ENCODE results near the gene KLF13.

KLF13 gene

DNA sequence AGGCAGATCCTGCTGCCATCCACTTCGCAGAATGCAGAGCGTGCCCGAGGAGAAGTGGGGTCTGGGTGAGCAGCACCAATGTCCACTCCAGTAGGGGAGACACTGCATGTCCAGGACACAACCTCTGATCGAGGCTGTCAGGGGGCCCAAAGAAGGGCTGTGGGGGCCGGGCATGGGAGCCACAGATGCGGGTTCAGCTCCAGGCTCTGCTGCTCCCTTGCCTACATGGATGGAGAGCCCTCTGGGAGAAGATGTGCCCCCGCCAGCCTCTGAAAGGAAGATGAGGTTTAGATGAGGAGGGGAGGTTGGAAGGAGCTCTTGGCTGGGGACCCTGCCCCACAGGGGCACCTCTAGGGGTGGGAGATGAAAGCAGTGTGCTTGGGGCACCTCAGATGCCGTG lies 75.4 kb downstream of the KLF13 start:
- no peak for DNase-seq
- in situ Hi-C loops (cut with HindIII; ENCODE audit: low pct_ligation_motif_present, low pct_unique_long_range_greater_than_20kb, low sequenced_read_pairs) = no loop called here

DNA sequence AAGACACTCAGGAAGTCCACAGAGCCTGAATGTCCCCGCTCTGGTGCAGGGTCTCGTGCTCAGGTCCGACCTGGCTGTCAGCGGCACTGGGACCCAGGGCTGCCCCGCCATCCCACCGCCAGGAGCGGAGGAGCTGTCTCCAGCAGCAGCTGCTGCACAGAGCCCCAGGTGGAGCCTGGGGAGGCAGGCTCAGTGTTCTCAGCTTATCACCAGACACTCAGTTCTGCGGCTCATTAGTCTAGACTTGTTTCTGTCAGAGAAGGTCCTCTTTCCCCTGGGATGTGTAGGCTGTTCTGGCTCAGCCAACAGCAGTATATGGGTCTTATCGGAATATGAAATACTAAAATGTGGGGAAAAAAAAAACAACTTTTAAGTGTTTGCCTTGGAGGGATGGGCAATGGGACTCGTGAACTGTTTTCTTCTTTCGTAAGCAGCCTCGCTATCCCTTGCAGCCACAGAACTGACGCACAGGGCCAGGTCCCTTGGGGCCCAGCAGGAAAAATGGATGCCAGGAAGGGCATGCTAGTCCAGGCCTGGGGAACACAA lies 75.9 kb downstream of the KLF13 start:
- no peak for DNase-seq
- in situ Hi-C loops (cut with HindIII; ENCODE audit: low pct_ligation_motif_present, low pct_unique_long_range_greater_than_20kb, low sequenced_read_pairs) = no loop called here

DNA sequence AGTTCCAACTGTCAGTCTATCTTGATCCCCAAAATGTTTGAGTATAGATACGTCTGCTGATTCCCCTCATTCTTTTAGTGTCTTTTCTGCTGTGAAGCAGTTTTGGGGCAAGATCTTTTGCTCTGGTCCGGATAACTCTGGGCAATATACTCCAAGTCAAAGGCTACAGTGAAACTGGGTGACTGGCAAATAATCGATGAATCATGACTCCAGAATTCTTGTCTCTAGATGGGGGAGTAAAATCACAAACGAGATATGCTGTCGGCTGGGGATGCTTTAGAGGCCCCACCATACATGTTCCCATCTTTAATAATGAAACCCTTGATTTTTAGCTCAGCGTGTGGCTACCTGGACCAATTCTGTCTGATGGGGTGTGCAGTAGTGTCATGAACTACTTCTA lies 76.5 kb downstream of the KLF13 start:
- DNase-seq = no peak
- in situ Hi-C loops (cut with HindIII; ENCODE audit: low pct_ligation_motif_present, low pct_unique_long_range_greater_than_20kb, low sequenced_read_pairs) = no loop called here

DNA sequence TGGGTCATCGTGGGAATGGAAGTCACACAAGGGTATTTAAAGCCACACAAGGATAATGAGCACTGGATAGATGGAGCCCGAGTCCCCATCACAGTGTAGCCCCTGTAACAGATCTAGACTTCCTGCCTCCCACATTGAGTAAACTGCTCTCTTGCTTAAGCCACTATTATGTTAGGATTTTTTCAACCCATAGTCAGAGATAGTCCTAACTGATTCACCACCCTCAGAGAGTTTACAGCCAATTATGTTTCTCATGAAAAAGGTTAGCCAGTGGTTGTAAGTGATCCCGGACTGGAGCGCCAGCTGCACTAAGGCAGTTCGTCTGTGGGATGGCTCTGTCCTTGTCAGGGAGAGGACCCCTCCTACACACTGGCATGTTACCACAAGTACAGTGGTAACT lies 77.0 kb downstream of the KLF13 start:
- in situ Hi-C loops (cut with HindIII; ENCODE audit: low pct_ligation_motif_present, low pct_unique_long_range_greater_than_20kb, low sequenced_read_pairs) = no loop called here
- no peak for DNase-seq

DNA sequence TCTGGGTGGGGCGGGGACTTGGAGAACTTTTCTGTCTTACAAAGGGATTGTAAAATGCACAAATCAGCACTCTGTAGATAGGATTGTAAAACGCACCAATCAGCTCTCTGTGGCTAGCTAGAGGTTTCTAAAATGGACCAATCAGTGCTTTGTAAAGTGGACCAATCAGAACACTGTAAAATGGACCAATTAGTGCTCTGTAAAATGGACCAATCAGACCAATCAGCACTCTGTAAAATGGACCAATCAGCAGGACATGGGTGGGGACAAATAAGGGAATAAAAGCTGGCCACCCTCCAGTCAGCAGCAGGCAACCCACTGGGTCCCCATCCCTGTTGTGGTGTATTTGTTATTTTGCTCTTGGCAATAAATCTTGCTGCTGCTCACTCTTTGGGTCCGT lies 77.7 kb downstream of the KLF13 start:
- in situ Hi-C loops (cut with HindIII; ENCODE audit: low pct_ligation_motif_present, low pct_unique_long_range_greater_than_20kb, low sequenced_read_pairs) = no loop called here
- DNase-seq = no peak

DNA sequence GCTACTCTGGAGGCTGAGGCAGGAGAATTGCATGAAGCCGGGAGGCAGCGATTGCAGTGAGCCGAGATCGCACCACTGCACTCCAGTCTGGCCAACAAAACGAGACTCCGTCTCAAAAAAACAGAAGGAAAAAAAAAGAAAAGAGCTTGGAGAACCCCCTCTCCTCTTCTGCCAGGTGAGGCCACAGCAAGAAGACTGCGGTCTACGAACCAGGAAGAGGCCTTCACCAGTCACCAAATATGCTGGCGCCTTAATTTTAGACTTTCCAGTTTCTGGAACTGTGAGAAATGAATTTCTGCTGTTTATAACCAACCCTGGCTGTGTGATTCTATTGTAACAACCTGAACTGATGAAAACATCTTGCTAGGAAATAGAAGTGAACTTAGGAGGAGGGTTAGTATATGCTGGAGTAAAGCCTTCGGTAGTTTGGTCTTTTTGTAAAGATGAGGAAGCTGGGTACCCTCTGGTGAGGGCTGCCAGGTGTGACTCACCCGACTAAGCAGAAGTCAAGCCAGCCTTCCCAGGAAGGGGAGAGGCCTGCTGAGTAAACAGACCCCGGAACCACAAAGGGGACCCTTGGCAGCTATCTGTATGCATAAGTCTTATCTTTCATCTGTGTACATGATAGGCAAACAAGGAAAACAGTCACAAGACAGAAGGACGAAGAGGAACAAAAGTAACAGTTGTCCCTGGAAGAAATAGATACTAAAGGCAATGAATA lies 78.7 kb downstream of the KLF13 start:
- in situ Hi-C loops (cut with HindIII; ENCODE audit: low pct_ligation_motif_present, low pct_unique_long_range_greater_than_20kb, low sequenced_read_pairs) = no loop called here
- no peak for DNase-seq

DNA sequence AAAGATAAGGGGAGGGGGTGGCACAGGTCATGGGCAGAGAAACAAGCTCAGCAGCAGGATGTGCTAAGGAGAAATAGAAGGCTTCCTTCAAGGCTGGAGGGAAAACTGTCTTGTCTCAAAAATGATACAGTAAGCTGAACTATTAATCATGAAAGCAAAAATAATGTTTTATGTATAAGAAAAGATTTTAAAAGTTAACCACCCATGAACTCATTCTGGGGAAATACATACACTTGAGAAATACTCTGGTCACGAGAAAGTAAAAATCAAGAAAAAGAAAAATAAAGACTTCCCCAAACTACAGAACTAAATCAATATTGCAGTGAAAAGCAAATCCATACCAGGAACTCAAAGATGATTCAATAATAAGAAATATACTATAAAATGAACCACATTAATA lies 80.7 kb downstream of the KLF13 start:
- DNase-seq = no peak
- in situ Hi-C loops (cut with HindIII; ENCODE audit: low pct_ligation_motif_present, low pct_unique_long_range_greater_than_20kb, low sequenced_read_pairs) = no loop called here

DNA sequence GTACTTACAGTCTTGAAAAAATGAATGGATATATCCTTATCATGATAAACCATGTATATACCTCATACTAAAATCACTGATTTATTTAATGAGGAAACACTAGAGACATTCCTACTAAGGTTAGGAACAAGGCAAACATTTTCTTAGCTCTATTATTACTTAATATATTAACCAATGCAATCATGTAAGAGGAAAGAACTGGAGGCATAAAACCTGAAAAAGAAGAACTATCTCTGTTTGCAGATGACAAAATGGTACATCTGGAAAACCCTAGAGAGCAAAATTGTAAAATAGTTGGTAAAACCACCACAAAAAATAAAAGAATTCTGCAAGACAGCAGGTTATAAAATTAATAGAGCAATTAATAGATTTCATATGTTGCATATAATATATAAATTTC lies 81.2 kb downstream of the KLF13 start:
- no peak for DNase-seq
- in situ Hi-C loops (cut with HindIII; ENCODE audit: low pct_ligation_motif_present, low pct_unique_long_range_greater_than_20kb, low sequenced_read_pairs) = no loop called here

DNA sequence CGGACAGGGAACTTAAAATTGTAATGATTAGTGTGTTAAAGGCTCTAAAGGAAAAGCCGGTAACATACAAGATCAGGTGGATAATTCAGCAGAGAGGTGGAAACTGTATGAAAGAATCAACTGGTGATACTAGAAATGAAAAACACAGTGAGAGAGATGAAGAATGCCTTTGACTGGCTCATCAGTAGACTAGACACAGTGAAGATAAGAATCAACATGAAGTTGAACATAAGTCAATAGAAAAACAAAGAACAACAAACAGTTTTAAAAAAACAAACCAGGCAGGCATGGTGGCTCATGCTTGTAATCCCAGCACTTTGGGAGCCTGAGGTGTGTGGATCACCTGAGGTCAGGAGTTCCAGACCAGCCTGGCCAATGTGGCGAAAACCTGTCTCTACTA lies 82.1 kb downstream of the KLF13 start:
- DNase-seq = no peak
- in situ Hi-C loops (cut with HindIII; ENCODE audit: low pct_ligation_motif_present, low pct_unique_long_range_greater_than_20kb, low sequenced_read_pairs) = no loop called here

DNA sequence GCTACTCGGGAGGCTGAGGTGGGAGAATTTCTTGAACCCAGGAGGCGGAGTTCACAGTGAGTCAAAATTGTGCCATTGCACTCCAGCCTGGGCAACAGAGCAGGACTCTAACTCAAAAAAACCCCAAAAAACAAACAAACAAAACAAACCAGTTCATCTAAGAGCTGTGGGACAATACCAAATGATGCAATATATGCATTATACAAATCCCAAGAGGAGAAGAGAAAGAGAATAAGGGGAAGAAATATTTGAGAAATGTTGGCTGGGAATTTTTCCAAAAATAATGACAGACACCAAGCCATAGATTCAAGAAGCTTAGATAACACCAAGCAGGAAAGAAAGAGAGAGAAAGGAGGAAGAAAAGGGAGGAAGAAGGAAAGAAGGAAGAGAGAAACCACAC lies 82.5 kb downstream of the KLF13 start:
- in situ Hi-C loops (cut with HindIII; ENCODE audit: low pct_ligation_motif_present, low pct_unique_long_range_greater_than_20kb, low sequenced_read_pairs) = no loop called here
- no peak for DNase-seq

DNA sequence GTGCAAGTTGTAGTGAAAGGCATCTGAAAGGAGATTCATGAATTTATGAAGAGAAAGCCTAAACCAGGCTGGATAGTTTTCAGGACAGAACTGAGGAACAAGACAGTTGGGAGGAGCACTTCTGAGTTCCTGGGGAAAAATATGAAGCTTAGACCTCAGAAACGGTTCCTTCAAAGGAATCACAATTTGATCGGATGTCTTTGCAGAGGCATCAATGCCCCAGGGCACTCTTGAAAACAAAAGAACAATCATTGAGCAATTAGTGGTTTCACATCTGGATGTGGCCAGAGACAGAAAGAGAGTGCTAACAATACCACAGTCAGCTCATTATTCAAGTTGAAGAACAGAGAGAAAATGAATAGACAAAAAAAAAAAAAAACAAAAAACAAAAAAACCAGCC lies 86.2 kb downstream of the KLF13 start:
- no peak for DNase-seq
- in situ Hi-C loops (cut with HindIII; ENCODE audit: low pct_ligation_motif_present, low pct_unique_long_range_greater_than_20kb, low sequenced_read_pairs) = no loop called here

DNA sequence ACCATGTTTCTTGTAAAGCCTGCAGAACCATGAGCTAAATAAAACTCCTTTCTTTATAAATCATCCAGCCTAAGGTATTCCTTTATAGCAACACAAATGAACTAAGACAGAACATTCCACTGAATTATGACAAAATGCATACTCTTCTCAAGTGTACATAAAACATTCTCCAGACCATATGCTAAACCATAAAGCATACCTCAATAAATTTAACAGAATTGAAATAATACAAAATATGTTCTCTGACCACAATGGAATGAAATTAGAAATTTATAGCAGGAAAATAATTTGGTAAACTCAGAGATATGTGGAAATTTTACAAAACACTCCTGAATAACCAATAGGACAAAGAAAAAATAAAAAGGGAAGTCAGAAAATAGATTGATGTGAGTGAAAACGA lies 88.6 kb downstream of the KLF13 start:
- no peak for DNase-seq
- in situ Hi-C loops (cut with HindIII; ENCODE audit: low pct_ligation_motif_present, low pct_unique_long_range_greater_than_20kb, low sequenced_read_pairs) = no loop called here

DNA sequence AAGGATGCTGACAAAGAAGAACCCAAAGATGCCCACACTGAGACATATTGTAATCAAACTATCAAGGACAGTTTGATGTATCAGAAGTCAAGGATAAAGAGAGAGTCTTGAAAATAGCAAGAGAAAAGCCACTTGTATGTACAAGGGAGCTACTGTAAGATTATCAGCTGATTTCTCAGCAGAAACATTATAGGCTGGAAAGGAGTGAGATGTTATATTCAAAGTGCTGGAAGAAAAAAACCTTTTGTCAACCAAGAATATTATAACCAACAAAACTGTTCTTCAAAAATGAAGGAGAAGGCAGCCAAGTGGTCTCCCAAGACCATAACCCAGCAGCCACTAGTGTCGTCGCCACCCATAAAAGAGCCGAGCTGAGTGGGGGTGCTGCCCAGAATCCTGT lies 93.2 kb downstream of the KLF13 start:
- DNase-seq = no peak
- in situ Hi-C loops (cut with HindIII; ENCODE audit: low pct_ligation_motif_present, low pct_unique_long_range_greater_than_20kb, low sequenced_read_pairs) = no loop called here

DNA sequence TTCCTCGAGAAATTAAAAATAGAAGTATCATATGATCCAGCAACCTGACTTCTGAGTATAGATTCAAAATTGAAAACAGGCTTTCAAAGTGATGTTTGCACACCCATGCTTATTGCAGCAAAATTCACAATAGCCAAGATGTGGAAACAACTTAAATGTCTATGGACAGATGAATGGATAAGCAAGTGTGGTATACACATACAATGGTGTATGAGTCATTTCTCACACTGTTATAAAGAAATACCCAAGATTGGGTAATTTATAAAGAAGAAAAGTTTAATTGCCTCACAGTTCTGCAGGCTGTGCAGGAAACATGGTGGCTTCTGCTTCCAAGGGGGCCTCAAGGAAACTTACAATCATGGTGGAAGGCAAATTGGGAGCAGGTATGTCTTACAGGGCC lies 100.8 kb downstream of the KLF13 start:
- in situ Hi-C loops (cut with HindIII; ENCODE audit: low pct_ligation_motif_present, low pct_unique_long_range_greater_than_20kb, low sequenced_read_pairs) = no loop called here

More for the DNA sequence above, 100.8 kb downstream of the KLF13 start:
- no peak for DNase-seq
